ENCODE measurements around the gene UPK3B.
"Not testable (repeated sequence)": the region's sequence is repeated elsewhere in the genome, so short reads cannot be mapped to it uniquely, and the experiment has no call there.

DNA sequence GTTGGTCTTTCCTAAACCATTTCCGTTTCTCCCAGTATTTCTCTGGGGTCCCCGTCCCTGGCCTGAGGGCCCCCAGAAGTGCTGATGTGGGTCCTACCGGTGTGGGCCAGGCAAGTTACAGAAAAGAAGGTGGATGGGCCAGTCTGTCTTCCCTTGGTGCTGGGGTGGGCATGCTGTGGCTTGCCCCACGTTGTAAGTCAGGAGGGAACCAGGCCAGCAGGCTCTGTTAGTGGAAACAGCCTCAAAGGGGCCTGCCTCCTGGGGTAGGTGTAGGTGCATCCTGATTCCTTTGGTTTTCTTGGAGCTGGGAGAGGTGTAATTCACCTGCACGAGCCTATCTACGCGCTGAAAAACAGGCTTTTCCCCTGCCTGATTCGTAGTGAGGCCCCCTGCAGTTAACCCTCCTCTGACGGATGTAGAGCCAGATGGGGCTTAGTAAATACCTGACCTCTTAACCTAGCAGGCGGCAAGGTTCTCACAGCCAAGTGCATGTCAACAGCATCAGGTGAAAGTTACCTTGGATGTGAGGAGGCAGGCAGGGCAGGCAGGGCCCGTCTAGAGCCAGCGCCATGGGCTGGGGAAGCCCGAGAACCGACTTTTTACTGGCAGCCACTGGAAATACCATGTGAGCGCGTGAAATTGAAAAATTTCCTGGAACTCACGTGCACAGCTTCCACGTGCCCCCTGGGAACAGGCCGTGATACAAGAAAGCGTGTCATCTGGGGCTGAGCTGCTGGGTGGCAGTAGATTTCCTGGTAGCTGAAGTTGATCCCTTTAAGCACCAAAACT lies 24.3 kb upstream of the UPK3B start:
- TF ChIP-seq, protein P1, sequence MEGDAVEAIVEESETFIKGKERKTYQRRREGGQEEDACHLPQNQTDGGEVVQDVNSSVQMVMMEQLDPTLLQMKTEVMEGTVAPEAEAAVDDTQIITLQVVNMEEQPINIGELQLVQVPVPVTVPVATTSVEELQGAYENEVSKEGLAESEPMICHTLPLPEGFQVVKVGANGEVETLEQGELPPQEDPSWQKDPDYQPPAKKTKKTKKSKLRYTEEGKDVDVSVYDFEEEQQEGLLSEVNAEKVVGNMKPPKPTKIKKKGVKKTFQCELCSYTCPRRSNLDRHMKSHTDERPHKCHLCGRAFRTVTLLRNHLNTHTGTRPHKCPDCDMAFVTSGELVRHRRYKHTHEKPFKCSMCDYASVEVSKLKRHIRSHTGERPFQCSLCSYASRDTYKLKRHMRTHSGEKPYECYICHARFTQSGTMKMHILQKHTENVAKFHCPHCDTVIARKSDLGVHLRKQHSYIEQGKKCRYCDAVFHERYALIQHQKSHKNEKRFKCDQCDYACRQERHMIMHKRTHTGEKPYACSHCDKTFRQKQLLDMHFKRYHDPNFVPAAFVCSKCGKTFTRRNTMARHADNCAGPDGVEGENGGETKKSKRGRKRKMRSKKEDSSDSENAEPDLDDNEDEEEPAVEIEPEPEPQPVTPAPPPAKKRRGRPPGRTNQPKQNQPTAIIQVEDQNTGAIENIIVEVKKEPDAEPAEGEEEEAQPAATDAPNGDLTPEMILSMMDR (IDR thresholded peaks at IDR 0.05; ENCODE audit: insufficient read depth, low read depth, low read length): not testable (repeated sequence)
- not testable (repeated sequence) for TF ChIP-seq EZH2 (IDR thresholded peaks at IDR 0.05; ENCODE audit: insufficient read depth, low read length)

Measured in astrocyte (in vitro differentiated cells and primary cell).